MCF 10A (cell line): ENCODE data around the gene CNTNAP2. TPM values are rescaled to one million over a fixed set of nuclear protein-coding genes. Genes with fewer than 3 reads are reported as not detected.

Source experiments
- BruUV-seq: library from RNA; stranded (reverse); fragments of 400-500 nt; replicated peaks from 2 replicates; lab custom pipeline; 2021; lab: Mats Ljungman, UMichigan
- CTCF ChIA-PET: fragments of 300-600 bp; sonication (Branson Sonifier 250); formaldehyde crosslinking; extraction: SDS; loops from one replicate; lab custom pipeline; 2021; ENCODE audit warnings: antibody characterized with exemption, inconsistent platforms; lab: Yijun Ruan, JAX
- POLR2A ChIA-PET: fragments of 300-600, 350-650 bp; sonication (Branson Sonifier 250); formaldehyde crosslinking; extraction: SDS; loops from one replicate; lab custom pipeline; 2020; ENCODE audit warnings: antibody characterized with exemption, inconsistent platforms; lab: Yijun Ruan, JAX
- DNase-seq: peaks from one replicate; pipeline ENCODE4 v3.0.0-alpha.2; 2018; ENCODE audit not compliant: unreplicated experiment
- H3K27ac Mint-ChIP-seq: one replicate; pipeline ENCODE4 v1.8.0; 2022; ENCODE audit warnings: mild to moderate bottlenecking, low read depth, mixed read lengths; ENCODE audit not compliant: unreplicated experiment
- H3K27me3 Mint-ChIP-seq: one replicate; pipeline ENCODE4 v1.8.0; 2022; ENCODE audit warnings: mixed read lengths; ENCODE audit not compliant: insufficient read depth, unreplicated experiment
- H3K36me3 Mint-ChIP-seq: one replicate; pipeline ENCODE4 v1.8.0; 2022; ENCODE audit warnings: mild to moderate bottlenecking, moderate library complexity, mixed read lengths; ENCODE audit not compliant: insufficient read depth, unreplicated experiment
- H3K4me1 Mint-ChIP-seq: one replicate; pipeline ENCODE4 v1.8.0; 2022; ENCODE audit warnings: mixed read lengths; ENCODE audit not compliant: insufficient read depth, unreplicated experiment
- H3K4me3 Mint-ChIP-seq: one replicate; pipeline ENCODE4 v1.8.0; 2022; ENCODE audit warnings: mild to moderate bottlenecking, moderate library complexity, mixed read lengths; ENCODE audit not compliant: unreplicated experiment
- H3K9me3 Mint-ChIP-seq: one replicate; pipeline ENCODE4 v1.8.0; 2022; ENCODE audit warnings: mixed read lengths; ENCODE audit not compliant: unreplicated experiment
- intact Hi-C: fragments of 100-400 bp; cut with micrococcal nuclease; formaldehyde crosslinking; loops from 2 replicates; pipeline ENCODE4 v1.14.1; 2022
- total RNA-seq: library from RNA; stranded (reverse); gene quantifications from 2 replicates; pipeline ENCODE4 v1.2.3, GENCODE V29; 2022
- TF ChIP-seq, protein P1 (sequence below): fragments of 200-600 bp; IDR thresholded peaks from one replicate; pipeline ENCODE4 v1.8.0; 2022; ENCODE audit warnings: antibody characterized with exemption, mild to moderate bottlenecking; ENCODE audit not compliant: unreplicated experiment

Gene CNTNAP2
- total RNA-seq, 1 experiment from 2014 or later, result 1.1 TPM

DNA sequence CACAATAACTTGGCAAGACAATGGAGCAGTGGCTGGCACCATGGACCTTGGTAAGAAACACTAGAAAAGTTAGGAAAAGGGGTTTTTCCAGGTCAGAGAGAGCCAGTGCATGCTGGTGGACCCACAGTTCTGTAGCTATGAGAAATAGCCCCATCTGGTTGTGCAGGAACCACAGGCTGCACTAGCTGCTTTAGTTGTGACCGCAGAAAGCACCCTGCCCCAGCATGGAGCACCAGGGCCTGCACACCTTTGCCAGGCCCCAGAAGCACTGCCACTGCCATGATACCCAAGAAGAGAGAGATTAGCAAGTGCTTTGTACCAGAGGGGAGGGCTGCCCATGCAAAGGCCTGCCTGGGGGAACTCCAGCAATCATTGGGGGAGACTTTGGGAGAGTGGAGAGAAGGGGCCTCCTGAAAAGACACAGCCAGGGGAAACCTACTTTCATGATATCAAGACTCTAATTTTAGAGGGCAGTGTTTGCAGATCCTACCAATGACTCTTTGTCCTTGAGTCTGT is 2217.9 kb downstream of the CNTNAP2 start:
- peaks cover 35% of the 10 kb centered on the region for H3K27me3 Mint-ChIP-seq
- DNase-seq, result no peak
- TF ChIP-seq, protein P1, sequence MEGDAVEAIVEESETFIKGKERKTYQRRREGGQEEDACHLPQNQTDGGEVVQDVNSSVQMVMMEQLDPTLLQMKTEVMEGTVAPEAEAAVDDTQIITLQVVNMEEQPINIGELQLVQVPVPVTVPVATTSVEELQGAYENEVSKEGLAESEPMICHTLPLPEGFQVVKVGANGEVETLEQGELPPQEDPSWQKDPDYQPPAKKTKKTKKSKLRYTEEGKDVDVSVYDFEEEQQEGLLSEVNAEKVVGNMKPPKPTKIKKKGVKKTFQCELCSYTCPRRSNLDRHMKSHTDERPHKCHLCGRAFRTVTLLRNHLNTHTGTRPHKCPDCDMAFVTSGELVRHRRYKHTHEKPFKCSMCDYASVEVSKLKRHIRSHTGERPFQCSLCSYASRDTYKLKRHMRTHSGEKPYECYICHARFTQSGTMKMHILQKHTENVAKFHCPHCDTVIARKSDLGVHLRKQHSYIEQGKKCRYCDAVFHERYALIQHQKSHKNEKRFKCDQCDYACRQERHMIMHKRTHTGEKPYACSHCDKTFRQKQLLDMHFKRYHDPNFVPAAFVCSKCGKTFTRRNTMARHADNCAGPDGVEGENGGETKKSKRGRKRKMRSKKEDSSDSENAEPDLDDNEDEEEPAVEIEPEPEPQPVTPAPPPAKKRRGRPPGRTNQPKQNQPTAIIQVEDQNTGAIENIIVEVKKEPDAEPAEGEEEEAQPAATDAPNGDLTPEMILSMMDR, result no peak
- intact Hi-C loops, result no loop called here
- H3K4me3 Mint-ChIP-seq, result no peak overlapping the region
- peaks cover 23% of the 10 kb centered on the region for H3K9me3 Mint-ChIP-seq
- ChIA-PET POLR2A (interaction anchor here (0.7 to 1.0 kb wide), 2 partner anchors 31 to 158 kb away, joined by 3 read pairs; no protein-coding TSS in a partner anchor), CTCF (interaction anchor here (1.8 kb wide), 1 partner anchor 152 kb away, joined by 5 read pairs; no protein-coding TSS in a partner anchor)
- BruUV-seq, result no TSS peak
- H3K27ac Mint-ChIP-seq, result no peak overlapping the region
- peaks cover 4% of the 10 kb centered on the region for H3K36me3 Mint-ChIP-seq
- H3K4me1 Mint-ChIP-seq, result peaks cover 45% of the 10 kb centered on the region

DNA sequence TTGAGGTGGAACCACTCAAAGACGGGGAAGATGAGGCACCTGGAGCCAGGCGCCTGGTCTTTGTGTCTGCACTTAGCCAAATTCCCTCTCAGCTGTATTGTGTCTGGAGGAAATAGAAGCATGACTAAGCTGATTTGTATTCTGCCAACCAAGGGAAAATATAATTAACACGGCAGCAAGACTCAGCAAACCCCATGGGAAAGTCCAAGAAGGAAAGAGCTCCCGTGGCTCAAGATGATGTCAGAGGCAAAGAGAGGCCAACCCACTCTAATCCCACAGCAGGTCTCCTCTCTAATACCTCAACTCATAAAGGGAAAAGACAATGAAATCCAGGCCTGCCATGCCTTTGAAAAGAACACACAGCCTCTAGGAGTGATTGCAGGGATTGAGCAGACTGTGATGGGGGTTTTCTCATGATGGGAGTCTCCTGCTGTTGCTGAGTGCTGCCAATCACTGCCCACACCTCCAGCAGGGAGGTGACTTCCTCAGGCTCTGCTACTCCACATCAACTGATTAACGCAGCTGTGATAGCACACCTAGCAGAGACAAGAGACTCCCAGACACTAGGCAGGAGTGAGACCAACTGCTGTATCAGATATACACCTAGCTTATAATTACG is 2218.5 kb downstream of the CNTNAP2 start:
- BruUV-seq, result no TSS peak
- H3K4me3 Mint-ChIP-seq, result no peak overlapping the region
- H3K4me1 Mint-ChIP-seq, result peaks cover 45% of the 10 kb centered on the region
- peaks cover 18% of the 10 kb centered on the region for H3K9me3 Mint-ChIP-seq
- intact Hi-C loops, result loop anchor here (5.0 kb wide), 1 partner anchor 33 kb away; no protein-coding TSS in a partner anchor
- ChIA-PET CTCF (interaction anchor here (0.5 to 1.8 kb wide), 3 partner anchors 48 to 151 kb away, joined by 3 to 5 read pairs (median 4); no protein-coding TSS in a partner anchor), POLR2A (interaction anchor here (0.6 to 1.0 kb wide), 3 partner anchors 18 to 157 kb away, joined by 3 read pairs; no protein-coding TSS in a partner anchor)
- no peak overlapping the region for H3K27ac Mint-ChIP-seq
- TF ChIP-seq, protein P1, result no peak
- DNase-seq, result peak; percentile 78
- H3K27me3 Mint-ChIP-seq, result peaks cover 40% of the 10 kb centered on the region
- H3K36me3 Mint-ChIP-seq, result peaks cover 6% of the 10 kb centered on the region

DNA sequence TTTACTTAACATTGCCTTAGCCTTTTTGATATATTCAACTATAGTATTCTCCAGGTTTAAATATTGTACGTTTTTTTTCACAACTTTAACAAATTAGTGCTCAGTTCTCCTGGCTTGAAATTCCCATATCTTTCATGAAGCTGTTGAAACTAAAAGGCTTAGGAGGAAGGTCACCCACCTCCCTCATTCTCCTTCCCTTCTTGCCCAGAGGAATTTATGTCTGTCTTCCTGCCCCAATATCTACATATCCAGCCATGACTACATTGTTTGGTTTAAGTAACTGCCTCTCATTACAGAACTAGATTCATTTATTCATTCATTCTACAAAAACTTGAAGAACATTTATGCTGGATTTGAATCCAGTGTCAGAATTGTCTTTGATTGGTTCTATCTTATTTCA is 2219.2 kb downstream of the CNTNAP2 start:
- TF ChIP-seq, protein P1, result no peak
- H3K4me1 Mint-ChIP-seq, result peaks cover 45% of the 10 kb centered on the region
- ChIA-PET CTCF (interaction anchor here (0.7 to 1.8 kb wide), 3 partner anchors 49 to 1355 kb away, joined by 3 to 5 read pairs (median 4); no protein-coding TSS in a partner anchor), POLR2A (interaction anchor here (0.6 to 0.7 kb wide), 2 partner anchors 18 to 20 kb away, joined by 3 read pairs; no protein-coding TSS in a partner anchor)
- no peak overlapping the region for H3K27ac Mint-ChIP-seq
- peaks cover 6% of the 10 kb centered on the region for H3K36me3 Mint-ChIP-seq
- DNase-seq, result no peak
- no peak overlapping the region for H3K4me3 Mint-ChIP-seq
- no TSS peak for BruUV-seq
- peaks cover 10% of the 10 kb centered on the region for H3K9me3 Mint-ChIP-seq
- intact Hi-C loops, result loop anchor here (5.0 kb wide), 1 partner anchor 33 kb away; no protein-coding TSS in a partner anchor
- H3K27me3 Mint-ChIP-seq, result peaks cover 35% of the 10 kb centered on the region

DNA sequence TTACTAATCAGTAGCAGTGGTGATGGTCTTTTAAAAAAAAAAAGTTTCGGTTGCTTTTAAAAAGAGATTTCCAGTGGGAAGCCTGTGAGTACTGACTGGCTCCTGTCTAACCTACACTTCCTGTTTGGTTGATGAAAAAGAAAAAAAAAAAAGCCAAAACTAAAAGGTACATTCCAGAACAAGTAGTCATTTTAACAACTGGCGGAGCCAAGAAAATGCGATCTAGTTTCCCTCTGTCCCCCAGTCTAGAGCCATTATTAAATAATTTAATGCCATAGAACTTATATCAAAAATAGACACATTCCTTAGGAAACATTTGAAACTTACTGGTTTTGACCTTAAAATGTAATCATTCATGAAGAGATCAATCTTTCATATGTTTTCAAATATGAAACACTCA is 2219.8 kb downstream of the CNTNAP2 start:
- Mint-ChIP-seq H3K4me1 (peaks cover 45% of the 10 kb centered on the region), H3K36me3 (peaks cover 6% of the 10 kb centered on the region), H3K4me3 (no peak overlapping the region), H3K27ac (no peak overlapping the region), H3K9me3 (peaks cover 4% of the 10 kb centered on the region), H3K27me3 (peaks cover 29% of the 10 kb centered on the region)
- TF ChIP-seq, protein P1, result no peak
- no peak for DNase-seq
- no TSS peak for BruUV-seq
- POLR2A ChIA-PET, result interaction anchor here (0.6 to 0.9 kb wide), 3 partner anchors 19 to 63 kb away, joined by 3 read pairs; no protein-coding TSS in a partner anchor
- CTCF ChIA-PET, result interaction anchor here (0.7 kb wide), 1 partner anchor 1354 kb away, joined by 3 read pairs; no protein-coding TSS in a partner anchor
- intact Hi-C loops, result loop anchor here (5.0 kb wide), 1 partner anchor 34 kb away; no protein-coding TSS in a partner anchor
